ENCODE measurements around the gene OSBP2.

OSBP2 gene

GRCh38 chr22:30790366-30790765 lies 95.7 kb downstream of the OSBP2 start:
- TF ChIP-seq CTCF (conservative IDR thresholded peaks at IDR 0.05; ENCODE audit: low read depth, low read length), result no peak
- H3K4me3 ChIP-seq (ENCODE audit: low read length), result no peak overlapping the region
- no peak for DNase-seq (ENCODE audit: low read depth)

- DNase-seq (ENCODE audit: low read depth), result no peak
These were observed 97.8 kb downstream of the OSBP2 start for GRCh38 chr22:30792456-30792855.

GRCh38 chr22:30795118-30795517 lies 100.4 kb downstream of the OSBP2 start:
- no peak for DNase-seq (ENCODE audit: low read depth)
- H3K4me3 ChIP-seq (ENCODE audit: low read length), result no peak overlapping the region
- TF ChIP-seq CTCF (conservative IDR thresholded peaks at IDR 0.05; ENCODE audit: low read depth, low read length), result no peak

More at GRCh38 chr22:30792456-30792855, 97.8 kb downstream of the OSBP2 start:
- no peak overlapping the region for H3K4me3 ChIP-seq (ENCODE audit: low read length)
- no peak for TF ChIP-seq CTCF (conservative IDR thresholded peaks at IDR 0.05; ENCODE audit: low read depth, low read length)

- no peak for TF ChIP-seq CTCF (conservative IDR thresholded peaks at IDR 0.05; ENCODE audit: low read depth, low read length)
- DNase-seq (ENCODE audit: low read depth), result no peak
- no peak overlapping the region for H3K4me3 ChIP-seq (ENCODE audit: low read length)
These were observed 107.0 kb downstream of the OSBP2 start for GRCh38 chr22:30801695-30802094.

GRCh38 chr22:30802202-30803166 lies 107.8 kb downstream of the OSBP2 start:
- no peak for TF ChIP-seq CTCF (conservative IDR thresholded peaks at IDR 0.05; ENCODE audit: low read depth, low read length)
- peak; percentile 69 for DNase-seq (ENCODE audit: low read depth)
- H3K4me3 ChIP-seq (ENCODE audit: low read length), result peak overlapping the region; percentile 40

GRCh38 chr22:30803679-30804078 lies 109.0 kb downstream of the OSBP2 start:
- TF ChIP-seq CTCF (conservative IDR thresholded peaks at IDR 0.05; ENCODE audit: low read depth, low read length), result no peak
- no peak overlapping the region for H3K4me3 ChIP-seq (ENCODE audit: low read length)
- peak; percentile 46 for DNase-seq (ENCODE audit: low read depth)

- no peak overlapping the region for H3K4me3 ChIP-seq (ENCODE audit: low read length)
- no peak for DNase-seq (ENCODE audit: low read depth)
- no peak for TF ChIP-seq CTCF (conservative IDR thresholded peaks at IDR 0.05; ENCODE audit: low read depth, low read length)
These were observed 110.0 kb downstream of the OSBP2 start for GRCh38 chr22:30804626-30805025.
